Measurements from ENCODE around the gene EVPL. TPM values are rescaled to one million over a fixed set of nuclear protein-coding genes. Genes with fewer than 3 reads are reported as not detected.

The EVPL gene
- total and polyA plus RNA-seq, 2 donors (not counting 3 experiments of a cell fraction or from before 2014, with no cell fraction given): not detected

DNA sequence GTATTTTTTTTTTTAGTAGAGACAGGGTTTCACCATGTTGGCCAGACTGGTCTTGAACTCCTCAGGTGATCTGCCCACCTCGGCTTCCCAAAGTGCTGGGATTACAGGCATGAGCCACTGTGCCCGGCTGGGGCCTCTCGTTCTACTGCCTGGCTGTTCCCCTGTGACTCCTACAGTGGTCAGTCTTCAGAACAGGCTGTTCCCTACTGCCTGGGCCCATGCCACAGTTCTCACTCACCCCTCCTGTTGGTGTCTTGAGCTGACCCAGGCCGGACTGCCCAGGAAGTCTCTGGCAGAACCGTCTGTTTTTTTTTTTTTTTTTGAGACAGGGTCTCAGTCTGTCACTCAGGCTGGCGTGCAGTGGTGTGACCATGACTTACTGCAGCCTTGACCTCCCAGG lies 23.2 kb downstream of the EVPL start:
- Histone ChIP-seq H3K79me2 (ENCODE audit: control insufficient read depth, insufficient read depth, low read length) (no peaks in the 10 kb centered on the region), H4K20me1 (replicated peaks; ENCODE audit: control insufficient read depth, extremely low read depth, insufficient read depth, low read length) (no peaks in the 10 kb centered on the region), H3K4me1 (ENCODE audit: control insufficient read depth, extremely low read depth, insufficient read depth, low read length) (no peaks in the 10 kb centered on the region), H3K4me3 (replicated peaks in 1 of 3; ENCODE audit: insufficient read depth in 1 of 3, low read depth in 1 of 3, low read length in 3 of 3) (no peak overlapping the region), H3K27ac (ENCODE audit: insufficient read depth, low read depth, low read length) (no peak overlapping the region), H2AFZ (ENCODE audit: low read depth, low read length) (no peak overlapping the region), H3K4me2 (ENCODE audit: insufficient read depth, low read length) (no peak overlapping the region), H3K9me3 (replicated peaks; ENCODE audit: control insufficient read depth, insufficient read depth, low read length) (no peaks in the 10 kb centered on the region), H3K27me3 (ENCODE audit: control insufficient read depth in 2 of 2, insufficient read depth in 2 of 2, low read length in 2 of 2) (no peaks in the 10 kb centered on the region), H3K36me3 (ENCODE audit: control insufficient read depth in 2 of 2, extremely low read depth in 1 of 2, insufficient read depth in 2 of 2, low read length in 2 of 2) (peaks cover 0 to 2% of the 10 kb centered on the region in 2 experiments), H3K9me1 (replicated peaks; ENCODE audit: control insufficient read depth, extremely low read depth, insufficient read depth, low read length) (no peaks in the 10 kb centered on the region), H3K9ac (replicated peaks; ENCODE audit: extremely low read depth, insufficient read depth, low read length) (no peak overlapping the region)
- POLR2A ChIA-PET: no interaction called here
- CTCF ChIA-PET: interaction anchor here (0.7 to 5.8 kb wide), 5 partner anchors 9 to 108 kb away, joined by 3 to 95 read pairs (median 7); partner anchors contain the start of genes MRPL38 and TRIM65
- BruUV-seq (replicated peaks): no TSS peak
- TF ChIP-seq JUN (IDR thresholded peaks at IDR 0.05; ENCODE audit: borderline replicate concordance, insufficient read depth, insufficient read length, low read depth) (no peak), EZH2 (IDR thresholded peaks at IDR 0.05; ENCODE audit: borderline replicate concordance, low read depth, low read length, severe bottlenecking) (no peak), MYC (IDR thresholded peaks at IDR 0.05; ENCODE audit: low read depth, low read length) (no peak), FOS (IDR thresholded peaks at IDR 0.05; ENCODE audit: borderline replicate concordance, insufficient read depth, low read length) (no peak), GATA2 (IDR thresholded peaks at IDR 0.05; ENCODE audit: insufficient read depth, insufficient read length, low read depth, low read length) (no peak), POLR2AphosphoS5 (IDR thresholded peaks at IDR 0.05; ENCODE audit: insufficient read depth, low read depth, low read length) (no peak), CTCF (IDR thresholded peaks at IDR 0.05; ENCODE audit: extremely low read depth in 1 of 2, insufficient read depth in 1 of 2, low read depth in 1 of 2, low read length in 2 of 2) (no peak)
- TF ChIP-seq, protein P1, sequence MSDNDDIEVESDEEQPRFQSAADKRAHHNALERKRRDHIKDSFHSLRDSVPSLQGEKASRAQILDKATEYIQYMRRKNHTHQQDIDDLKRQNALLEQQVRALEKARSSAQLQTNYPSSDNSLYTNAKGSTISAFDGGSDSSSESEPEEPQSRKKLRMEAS (IDR thresholded peaks at IDR 0.05; ENCODE audit: insufficient read depth, insufficient read length): no peak
- dilution Hi-C loops (cut with MboI; ENCODE audit: extremely low pct_ligation_motif_present, low sequenced_read_pairs): no loop called here
- FAIRE-seq (no peak), DNase-seq (ENCODE audit: low read depth, low spot score) (no peak)
- intact Hi-C loops (cut with micrococcal nuclease): loop anchor here (10.0 kb wide), 1 partner anchor 229 kb away; a partner anchor contains a TSS
